ENCODE results near the gene DUS3L.

The DUS3L gene

GRCh38 chr19:5827891-5828660, 37.1 kb upstream of the DUS3L start:
- H3K36me3 ChIP-seq (replicated peaks): no peaks in the 10 kb centered on the region
- in situ Hi-C loops (cut with HindIII; ENCODE audit: low pct_ligation_motif_present, low sequenced_read_pairs): no loop called here
- H3K27ac ChIP-seq: peak overlapping the region; percentile 28
- H3K27me3 ChIP-seq (replicated peaks): peaks cover 2% of the 10 kb centered on the region
- H3K4me3 ChIP-seq (ENCODE audit: low read depth, low read length): peak overlapping the region; percentile 61
- TF ChIP-seq, protein P1, sequence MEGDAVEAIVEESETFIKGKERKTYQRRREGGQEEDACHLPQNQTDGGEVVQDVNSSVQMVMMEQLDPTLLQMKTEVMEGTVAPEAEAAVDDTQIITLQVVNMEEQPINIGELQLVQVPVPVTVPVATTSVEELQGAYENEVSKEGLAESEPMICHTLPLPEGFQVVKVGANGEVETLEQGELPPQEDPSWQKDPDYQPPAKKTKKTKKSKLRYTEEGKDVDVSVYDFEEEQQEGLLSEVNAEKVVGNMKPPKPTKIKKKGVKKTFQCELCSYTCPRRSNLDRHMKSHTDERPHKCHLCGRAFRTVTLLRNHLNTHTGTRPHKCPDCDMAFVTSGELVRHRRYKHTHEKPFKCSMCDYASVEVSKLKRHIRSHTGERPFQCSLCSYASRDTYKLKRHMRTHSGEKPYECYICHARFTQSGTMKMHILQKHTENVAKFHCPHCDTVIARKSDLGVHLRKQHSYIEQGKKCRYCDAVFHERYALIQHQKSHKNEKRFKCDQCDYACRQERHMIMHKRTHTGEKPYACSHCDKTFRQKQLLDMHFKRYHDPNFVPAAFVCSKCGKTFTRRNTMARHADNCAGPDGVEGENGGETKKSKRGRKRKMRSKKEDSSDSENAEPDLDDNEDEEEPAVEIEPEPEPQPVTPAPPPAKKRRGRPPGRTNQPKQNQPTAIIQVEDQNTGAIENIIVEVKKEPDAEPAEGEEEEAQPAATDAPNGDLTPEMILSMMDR (IDR thresholded peaks at IDR 0.05; ENCODE audit: low read depth, low read length, missing control alignments): no peak
- peak; percentile 91 for DNase-seq

GRCh38 chr19:5827342-5827890, 36.5 kb upstream of the DUS3L start:
- TF ChIP-seq, protein P1 (IDR thresholded peaks at IDR 0.05; ENCODE audit: low read depth, low read length, missing control alignments): no peak
- H3K27me3 ChIP-seq (replicated peaks): peaks cover 2% of the 10 kb centered on the region
- H3K4me3 ChIP-seq (ENCODE audit: low read depth, low read length): peak overlapping the region; percentile 37
- H3K36me3 ChIP-seq (replicated peaks): no peaks in the 10 kb centered on the region
- no peak overlapping the region for H3K27ac ChIP-seq
- no peak for DNase-seq
- in situ Hi-C loops (cut with HindIII; ENCODE audit: low pct_ligation_motif_present, low sequenced_read_pairs): no loop called here

DNA sequence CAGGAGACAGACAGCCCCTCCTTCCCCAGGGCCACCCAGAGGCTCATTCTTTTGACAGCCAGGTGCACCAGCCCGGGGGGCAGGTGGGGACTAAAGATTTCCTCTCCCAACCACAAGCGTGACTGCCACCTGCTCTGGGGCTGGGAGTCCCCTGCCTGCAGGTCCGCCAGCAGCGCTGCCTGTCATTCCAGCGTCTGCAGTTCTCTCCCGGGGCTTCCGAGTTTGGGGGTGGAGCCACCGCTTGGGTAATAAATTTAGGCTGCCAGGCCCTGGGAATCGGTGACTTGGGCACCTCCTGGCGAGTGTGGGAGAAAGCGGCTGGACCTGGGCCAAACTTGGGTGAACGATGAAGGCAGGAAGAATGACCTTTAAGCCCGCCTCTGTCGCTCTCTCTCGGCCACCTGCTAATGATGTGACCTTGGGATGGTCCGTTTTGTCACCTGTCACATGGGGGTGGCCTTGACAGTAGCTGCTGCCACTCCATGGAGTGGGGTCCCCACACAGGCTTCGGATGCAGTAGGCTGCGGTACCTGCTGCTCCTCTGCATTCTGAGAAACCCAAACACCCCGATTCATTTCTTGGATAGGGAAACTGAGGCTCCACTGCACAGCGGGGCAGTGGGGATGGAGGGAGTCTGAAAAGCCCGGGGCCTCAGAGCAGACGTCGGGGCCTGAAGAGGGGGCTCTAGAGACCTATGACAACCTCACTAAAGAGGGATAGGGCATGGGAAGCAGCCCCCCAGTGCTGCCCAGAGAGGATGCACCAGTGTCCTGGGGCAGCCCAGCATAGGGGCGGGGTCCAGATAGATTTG, 35.8 kb upstream of the DUS3L start:
- Histone ChIP-seq H3K27me3 (replicated peaks) (peaks cover 2% of the 10 kb centered on the region), H3K27ac (no peak overlapping the region)
- in situ Hi-C loops (cut with HindIII; ENCODE audit: low pct_ligation_motif_present, low sequenced_read_pairs): no loop called here

GRCh38 chr19:5825178-5825577, 34.2 kb upstream of the DUS3L start:
- in situ Hi-C loops (cut with HindIII; ENCODE audit: low pct_ligation_motif_present, low sequenced_read_pairs): no loop called here
- H3K27me3 ChIP-seq (replicated peaks): peaks cover 2% of the 10 kb centered on the region
- no peak for DNase-seq
- TF ChIP-seq, protein P1 (IDR thresholded peaks at IDR 0.05; ENCODE audit: low read depth, low read length, missing control alignments): no peak
- no peaks in the 10 kb centered on the region for H3K36me3 ChIP-seq (replicated peaks)
- H3K4me3 ChIP-seq (ENCODE audit: low read depth, low read length): no peak overlapping the region
- H3K27ac ChIP-seq: no peak overlapping the region

More for the DNA sequence above, 35.8 kb upstream of the DUS3L start:
- Histone ChIP-seq H3K36me3 (replicated peaks) (no peaks in the 10 kb centered on the region), H3K4me3 (ENCODE audit: low read depth, low read length) (no peak overlapping the region)
- DNase-seq: no peak
- TF ChIP-seq, protein P1 (IDR thresholded peaks at IDR 0.05; ENCODE audit: low read depth, low read length, missing control alignments): no peak

- Histone ChIP-seq H3K27me3 (replicated peaks) (peaks cover 1% of the 10 kb centered on the region), H3K27ac (no peak overlapping the region), H3K4me3 (ENCODE audit: low read depth, low read length) (no peak overlapping the region), H3K36me3 (replicated peaks) (no peaks in the 10 kb centered on the region)
- in situ Hi-C loops (cut with HindIII; ENCODE audit: low pct_ligation_motif_present, low sequenced_read_pairs): no loop called here
- TF ChIP-seq, protein P1 (IDR thresholded peaks at IDR 0.05; ENCODE audit: low read depth, low read length, missing control alignments): no peak
- DNase-seq: no peak
Measured at GRCh38 chr19:5824751-5825150, 33.8 kb upstream of the DUS3L start.

Measured in brain microvascular endothelial cell (primary cell).